ENCODE results near the gene FAM89A. TPM values are rescaled to one million over a fixed set of nuclear protein-coding genes. Genes with fewer than 3 reads are reported as not detected.
A peak's percentile ranks its signal among the peaks of the same experiment; 100 is the strongest.

Gene FAM89A
- polyA plus RNA-seq, 1 donor (not counting 4 experiments of a cell fraction or from before 2014, with no cell fraction given): 32.3 TPM

DNA sequence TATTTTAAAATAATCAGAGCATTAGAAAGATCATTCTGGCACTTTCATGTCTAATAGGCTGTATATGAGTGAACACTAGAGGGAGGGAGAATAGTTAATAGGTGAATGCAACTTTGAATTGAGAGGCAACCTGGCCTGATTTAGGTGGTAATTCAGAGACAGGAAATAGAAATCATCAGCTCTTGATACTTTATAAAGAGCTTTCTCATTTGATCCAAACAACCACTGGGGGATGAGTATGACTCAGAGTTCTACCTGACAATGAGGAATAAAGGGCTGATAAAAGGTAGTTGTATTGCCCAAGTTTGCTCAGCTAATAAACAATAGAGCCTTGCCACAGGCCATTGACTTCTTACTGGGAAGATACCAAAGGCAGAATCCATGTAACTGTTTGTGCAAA, 5.2 kb upstream of the FAM89A start:
- H3K27me3 ChIP-seq (ENCODE audit: control insufficient read depth, extremely low read depth, insufficient read depth, low read length): no peaks in the 10 kb centered on the region
- H3K4me3 ChIP-seq (ENCODE audit: control insufficient read depth in 2 of 3, extremely low read depth in 1 of 3, insufficient read depth in 2 of 3, low read depth in 1 of 3, low read length in 3 of 3): no peak overlapping the region
- no peaks in the 10 kb centered on the region for H3K9me1 ChIP-seq (ENCODE audit: control insufficient read depth, extremely low read depth, insufficient read depth, low read length)
- H3K27ac ChIP-seq (ENCODE audit: control insufficient read depth, insufficient read depth, low read length): no peak overlapping the region
- DNase-seq (ENCODE audit: low read depth, low spot score): no peak
- TF ChIP-seq CTCF (optimal IDR thresholded peaks at IDR 0.05 in 1 of 3, IDR thresholded peaks at IDR 0.05 in 1 of 3, conservative IDR thresholded peaks at IDR 0.05 in 1 of 3; ENCODE audit: extremely low read depth in 1 of 3, insufficient read depth in 2 of 3, low read length in 3 of 3) (peak in 1 of 3 experiments; percentile 10), EZH2 (IDR thresholded peaks at IDR 0.05; ENCODE audit: low read length) (no peak)
- H3K4me1 ChIP-seq (ENCODE audit: control insufficient read depth, extremely low read depth, insufficient read depth, low read length): peaks cover 8% of the 10 kb centered on the region
- H3K9me3 ChIP-seq (ENCODE audit: control insufficient read depth, low read depth, low read length): no peaks in the 10 kb centered on the region
- H3K36me3 ChIP-seq (ENCODE audit: control insufficient read depth in 2 of 2, extremely low read depth in 1 of 2, insufficient read depth in 2 of 2, low read length in 2 of 2): no peaks in the 10 kb centered on the region
- H4K20me1 ChIP-seq (ENCODE audit: control insufficient read depth, extremely low read depth, insufficient read depth, low read length): no peaks in the 10 kb centered on the region
- H3K79me2 ChIP-seq (ENCODE audit: control insufficient read depth, insufficient read depth, low read length): no peaks in the 10 kb centered on the region
- H3K9ac ChIP-seq (ENCODE audit: control insufficient read depth, extremely low read depth, insufficient read depth, low read length): no peak overlapping the region
- H3K4me2 ChIP-seq (ENCODE audit: control insufficient read depth, extremely low read depth, insufficient read depth, low read depth, low read length): no peak overlapping the region
- dilution Hi-C loops (cut with MboI; ENCODE audit: extremely low pct_ligation_motif_present, low sequenced_read_pairs): no loop called here
- H2AFZ ChIP-seq (ENCODE audit: control insufficient read depth, low read length): no peak overlapping the region
- no peak for FAIRE-seq

GRCh38 chr1:231044588-231044987, 4.5 kb upstream of the FAM89A start:
- H2AFZ ChIP-seq (ENCODE audit: control insufficient read depth, low read length): no peak overlapping the region
- no peaks in the 10 kb centered on the region for H3K9me1 ChIP-seq (ENCODE audit: control insufficient read depth, extremely low read depth, insufficient read depth, low read length)
- no peak for FAIRE-seq
- dilution Hi-C loops (cut with MboI; ENCODE audit: extremely low pct_ligation_motif_present, low sequenced_read_pairs): no loop called here
- no peak overlapping the region for H3K4me2 ChIP-seq (ENCODE audit: control insufficient read depth, extremely low read depth, insufficient read depth, low read depth, low read length)
- no peaks in the 10 kb centered on the region for H3K9me3 ChIP-seq (ENCODE audit: control insufficient read depth, low read depth, low read length)
- no peak overlapping the region for H3K27ac ChIP-seq (ENCODE audit: control insufficient read depth, insufficient read depth, low read length)
- DNase-seq (ENCODE audit: low read depth, low spot score): no peak
- H3K9ac ChIP-seq (ENCODE audit: control insufficient read depth, extremely low read depth, insufficient read depth, low read length): no peak overlapping the region
- no peaks in the 10 kb centered on the region for H3K27me3 ChIP-seq (ENCODE audit: control insufficient read depth, extremely low read depth, insufficient read depth, low read length)
- peaks cover 8% of the 10 kb centered on the region for H3K4me1 ChIP-seq (ENCODE audit: control insufficient read depth, extremely low read depth, insufficient read depth, low read length)
- no peaks in the 10 kb centered on the region for H4K20me1 ChIP-seq (ENCODE audit: control insufficient read depth, extremely low read depth, insufficient read depth, low read length)
- H3K79me2 ChIP-seq (ENCODE audit: control insufficient read depth, insufficient read depth, low read length): no peaks in the 10 kb centered on the region
- no peak for TF ChIP-seq EZH2 (IDR thresholded peaks at IDR 0.05; ENCODE audit: low read length)
- TF ChIP-seq CTCF (optimal IDR thresholded peaks at IDR 0.05 in 1 of 3, IDR thresholded peaks at IDR 0.05 in 1 of 3, conservative IDR thresholded peaks at IDR 0.05 in 1 of 3; ENCODE audit: extremely low read depth in 1 of 3, insufficient read depth in 2 of 3, low read length in 3 of 3): no peak
- H3K4me3 ChIP-seq (ENCODE audit: control insufficient read depth in 2 of 3, extremely low read depth in 1 of 3, insufficient read depth in 2 of 3, low read depth in 1 of 3, low read length in 3 of 3): no peak overlapping the region
- no peaks in the 10 kb centered on the region for H3K36me3 ChIP-seq (ENCODE audit: control insufficient read depth in 2 of 2, extremely low read depth in 1 of 2, insufficient read depth in 2 of 2, low read length in 2 of 2)

Measured in keratinocyte (primary cell).